ENCODE data around the gene CAST. TPM values are rescaled to one million over a fixed set of nuclear protein-coding genes. Genes with fewer than 3 reads are reported as not detected.

Gene CAST
- total and polyA plus RNA-seq, 8 donors, result 128 to 264 (median 156) TPM

- no peak for ATAC-seq
- no peak for TF ChIP-seq CTCF (IDR thresholded peaks at IDR 0.05)
- no peaks in the 10 kb centered on the region for H3K36me3 ChIP-seq
- H3K27ac ChIP-seq, result no peak overlapping the region
- H3K4me1 ChIP-seq, result peaks cover 11 to 63% of the 10 kb centered on the region in 2 donors
- intact Hi-C loops (cut with DNase I), result no loop called here
- no peaks in the 10 kb centered on the region for H3K27me3 ChIP-seq
- H3K9me3 ChIP-seq, result no peaks in the 10 kb centered on the region
- no peak for DNase-seq
- H3K4me3 ChIP-seq, result no peak overlapping the region
These were observed 44.4 kb downstream of the CAST start for GRCh38 chr5:96706433-96707111.

GRCh38 chr5:96708600-96708999 lies 46.4 kb downstream of the CAST start:
- peak overlapping the region in 1 of 2 donors; percentile 40 for H3K27ac ChIP-seq
- H3K4me1 ChIP-seq, result peaks cover 5 to 49% of the 10 kb centered on the region in 2 donors
- no peak overlapping the region for H3K4me3 ChIP-seq
- H3K9me3 ChIP-seq, result no peaks in the 10 kb centered on the region
- intact Hi-C loops (cut with DNase I), result no loop called here
- DNase-seq (no peak), ATAC-seq (no peak)
- no peaks in the 10 kb centered on the region for H3K36me3 ChIP-seq
- no peak for TF ChIP-seq CTCF (IDR thresholded peaks at IDR 0.05)
- H3K27me3 ChIP-seq, result no peaks in the 10 kb centered on the region

- Histone ChIP-seq H3K27ac (peak overlapping the region in 1 of 2 donors; percentile 40), H3K27me3 (no peaks in the 10 kb centered on the region), H3K36me3 (no peaks in the 10 kb centered on the region), H3K4me3 (no peak overlapping the region), H3K4me1 (peaks cover 3 to 48% of the 10 kb centered on the region in 2 donors), H3K9me3 (no peaks in the 10 kb centered on the region)
- DNase-seq, result no peak
- ATAC-seq, result peak; percentile 53
- no peak for TF ChIP-seq CTCF (IDR thresholded peaks at IDR 0.05)
- intact Hi-C loops (cut with DNase I), result no loop called here
These were observed 47.1 kb downstream of the CAST start for GRCh38 chr5:96709152-96709821.

GRCh38 chr5:96712100-96712746 lies 50.0 kb downstream of the CAST start:
- Histone ChIP-seq H3K27me3 (no peaks in the 10 kb centered on the region), H3K4me3 (no peak overlapping the region), H3K4me1 (peaks cover 20 to 59% of the 10 kb centered on the region in 2 donors), H3K9me3 (no peaks in the 10 kb centered on the region), H3K27ac (no peak overlapping the region), H3K36me3 (no peaks in the 10 kb centered on the region)
- DNase-seq, result no peak
- ATAC-seq, result no peak
- TF ChIP-seq CTCF (IDR thresholded peaks at IDR 0.05), result no peak
- intact Hi-C loops (cut with DNase I), result no loop called here

- Histone ChIP-seq H3K36me3 (no peaks in the 10 kb centered on the region), H3K4me3 (no peak overlapping the region), H3K4me1 (peaks cover 20 to 53% of the 10 kb centered on the region in 2 donors), H3K9me3 (no peaks in the 10 kb centered on the region), H3K27ac (peak overlapping the region; percentile 81), H3K27me3 (no peaks in the 10 kb centered on the region)
- TF ChIP-seq CTCF (IDR thresholded peaks at IDR 0.05), result no peak
- DNase-seq, result peak in 1 of 4 donors; percentile 55
- peak; percentile 77 for ATAC-seq
- intact Hi-C loops (cut with DNase I), result no loop called here
These were observed 52.3 kb downstream of the CAST start for GRCh38 chr5:96714450-96714849.
